Caco-2 (cell line): ENCODE results near the gene TFR2. TPM values are rescaled to one million over a fixed set of nuclear protein-coding genes. Genes with fewer than 3 reads are reported as not detected.

ENCODE experiments used
- BruUV-seq: library from RNA; stranded (reverse); fragments of 400-500 nt; replicated peaks from 2 replicates; lab custom pipeline; 2021; lab: Mats Ljungman, UMichigan
- CTCF ChIA-PET: fragments of 300-600 bp; sonication (Branson Sonifier 250); formaldehyde crosslinking; loops from one replicate; lab custom pipeline; 2022; ENCODE audit warnings: antibody characterized with exemption; lab: Charles Lee
- POLR2A ChIA-PET: fragments of 300-600 bp; sonication (Branson Sonifier 250); formaldehyde crosslinking; loops from one replicate; lab custom pipeline; 2022; ENCODE audit warnings: antibody characterized with exemption; lab: Charles Lee
- DNase-seq, 2 experiments: peaks; one replicate each; pipeline versions ENCODE4 v3.0.0 to v3.0.0-alpha.2; 2020 to 2022
- H3K27me3 ChIP-seq: replicated peaks from 2 replicates; pipeline ENCODE4 v1.6.0; 2011; ENCODE audit warnings: low read length; ENCODE audit not compliant: control insufficient read depth, insufficient read depth
- H3K36me3 ChIP-seq: 2 replicates; pipeline ENCODE4 v1.5.1; 2011; ENCODE audit warnings: low read length; ENCODE audit not compliant: control insufficient read depth, insufficient read depth
- H3K4me1 ChIP-seq: fragments of 250-450 bp; sonication (Bioruptor Pico); 2 replicates; pipeline ENCODE4 v1.5.1; 2020; ENCODE audit warnings: mild to moderate bottlenecking
- H3K4me3 ChIP-seq: 2 replicates; pipeline ENCODE4 v1.5.1; 2011; ENCODE audit warnings: low read depth, mild to moderate bottlenecking, control low read depth, low read length
- H3K9me3 ChIP-seq: fragments of 250-450 bp; sonication (Bioruptor Pico); 2 replicates; pipeline ENCODE4 v1.5.1; 2020; ENCODE audit warnings: mild to moderate bottlenecking, moderate library complexity
- H3K27ac Mint-ChIP-seq: one replicate; pipeline ENCODE4 v1.8.0; 2022; ENCODE audit warnings: mixed read lengths; ENCODE audit not compliant: unreplicated experiment
- H3K27me3 Mint-ChIP-seq: one replicate; pipeline ENCODE4 v1.8.0; 2022; ENCODE audit warnings: mixed read lengths; ENCODE audit not compliant: insufficient read depth, unreplicated experiment
- H3K36me3 Mint-ChIP-seq: one replicate; pipeline ENCODE4 v1.8.0; 2022; ENCODE audit warnings: mild to moderate bottlenecking, mixed read lengths; ENCODE audit not compliant: insufficient read depth, unreplicated experiment
- H3K4me1 Mint-ChIP-seq: one replicate; pipeline ENCODE4 v1.8.0; 2022; ENCODE audit warnings: low read depth, mixed read lengths; ENCODE audit not compliant: unreplicated experiment
- H3K4me3 Mint-ChIP-seq: one replicate; pipeline ENCODE4 v1.8.0; 2022; ENCODE audit warnings: mild to moderate bottlenecking, moderate library complexity, mixed read lengths; ENCODE audit not compliant: unreplicated experiment
- H3K9me3 Mint-ChIP-seq: one replicate; pipeline ENCODE4 v1.8.0; 2022; ENCODE audit warnings: mixed read lengths; ENCODE audit not compliant: unreplicated experiment
- CTCF ChIP-seq, 2 experiments: fragments of 200-600 bp in 1 of 2; IDR thresholded peaks; 1 replicate in 1 of 2; 2 replicates in 1 of 2; pipeline versions ENCODE4 v1.5.1 to v1.8.0; 2011 to 2022; ENCODE audit warnings: antibody characterized with exemption in 1 of 2, control low read depth in 1 of 2, inconsistent platforms in 1 of 2, low read depth in 1 of 2, low read length in 1 of 2, mild to moderate bottlenecking in 1 of 2, moderate library complexity in 1 of 2; ENCODE audit not compliant: insufficient read depth in 1 of 2, severe bottlenecking in 1 of 2, unreplicated experiment in 1 of 2
- intact Hi-C: fragments of 100-400 bp; cut with micrococcal nuclease; formaldehyde crosslinking; loops from one replicate; pipeline ENCODE4 v1.10.0; 2022; ENCODE audit not compliant: unreplicated experiment
- total RNA-seq: library from RNA; stranded (reverse); gene quantifications from 2 replicates; pipeline ENCODE4 v1.2.3, GENCODE V29; 2022

Gene TFR2
- total RNA-seq, 1 experiment from 2014 or later: 9.7 TPM

DNA sequence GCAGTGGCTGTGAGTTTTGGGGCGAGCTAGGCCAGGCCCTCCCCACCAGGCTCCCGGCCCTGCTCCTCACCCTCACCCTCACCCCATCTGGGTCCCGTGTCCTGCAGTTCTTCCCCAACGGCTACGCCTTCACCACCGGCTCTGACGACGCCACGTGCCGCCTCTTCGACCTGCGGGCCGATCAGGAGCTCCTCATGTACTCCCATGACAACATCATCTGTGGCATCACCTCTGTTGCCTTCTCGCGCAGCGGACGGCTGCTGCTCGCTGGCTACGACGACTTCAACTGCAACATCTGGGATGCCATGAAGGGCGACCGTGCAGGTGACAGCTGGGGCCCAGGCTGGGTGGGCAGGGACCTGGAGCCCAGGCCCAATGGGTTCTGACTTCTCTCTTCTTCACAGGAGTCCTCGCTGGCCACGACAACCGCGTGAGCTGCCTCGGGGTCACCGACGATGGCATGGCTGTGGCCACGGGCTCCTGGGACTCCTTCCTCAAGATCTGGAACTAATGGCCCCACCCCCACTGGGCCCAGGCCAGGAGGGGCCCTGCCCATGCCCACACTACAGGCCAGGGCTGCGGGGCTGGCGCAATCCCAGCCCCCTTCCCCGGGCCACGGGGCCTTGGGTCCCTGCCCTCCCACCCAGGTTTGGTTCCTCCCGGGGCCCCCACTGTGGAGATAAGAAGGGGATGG lies 37.1 kb upstream of the TFR2 start:
- Histone ChIP-seq H3K36me3 (peaks cover 11% of the 10 kb centered on the region), H3K4me3 (no peak overlapping the region), H3K27me3 (no peaks in the 10 kb centered on the region), H3K9me3 (no peaks in the 10 kb centered on the region), H3K4me1 (no peaks in the 10 kb centered on the region; the same call in 1 of the 2 replicates)
- TF ChIP-seq CTCF (IDR thresholded peaks at IDR 0.05; ENCODE audit: insufficient read depth in 1 of 2, low read depth in 1 of 2, low read length in 1 of 2, severe bottlenecking in 1 of 2, unreplicated experiment in 1 of 2): no peak
- peaks cover 74% of the 10 kb centered on the region for H3K36me3 Mint-ChIP-seq
- H3K9me3 Mint-ChIP-seq: no peaks in the 10 kb centered on the region
- H3K4me1 Mint-ChIP-seq: peaks cover 6% of the 10 kb centered on the region
- H3K27me3 Mint-ChIP-seq: no peaks in the 10 kb centered on the region
- ChIA-PET POLR2A (no interaction called here), CTCF (no interaction called here)
- no peak overlapping the region for H3K4me3 Mint-ChIP-seq
- intact Hi-C loops: no loop called here
- DNase-seq: no peak
- H3K27ac Mint-ChIP-seq: no peak overlapping the region
- BruUV-seq: TSS peak; percentile 60

DNA sequence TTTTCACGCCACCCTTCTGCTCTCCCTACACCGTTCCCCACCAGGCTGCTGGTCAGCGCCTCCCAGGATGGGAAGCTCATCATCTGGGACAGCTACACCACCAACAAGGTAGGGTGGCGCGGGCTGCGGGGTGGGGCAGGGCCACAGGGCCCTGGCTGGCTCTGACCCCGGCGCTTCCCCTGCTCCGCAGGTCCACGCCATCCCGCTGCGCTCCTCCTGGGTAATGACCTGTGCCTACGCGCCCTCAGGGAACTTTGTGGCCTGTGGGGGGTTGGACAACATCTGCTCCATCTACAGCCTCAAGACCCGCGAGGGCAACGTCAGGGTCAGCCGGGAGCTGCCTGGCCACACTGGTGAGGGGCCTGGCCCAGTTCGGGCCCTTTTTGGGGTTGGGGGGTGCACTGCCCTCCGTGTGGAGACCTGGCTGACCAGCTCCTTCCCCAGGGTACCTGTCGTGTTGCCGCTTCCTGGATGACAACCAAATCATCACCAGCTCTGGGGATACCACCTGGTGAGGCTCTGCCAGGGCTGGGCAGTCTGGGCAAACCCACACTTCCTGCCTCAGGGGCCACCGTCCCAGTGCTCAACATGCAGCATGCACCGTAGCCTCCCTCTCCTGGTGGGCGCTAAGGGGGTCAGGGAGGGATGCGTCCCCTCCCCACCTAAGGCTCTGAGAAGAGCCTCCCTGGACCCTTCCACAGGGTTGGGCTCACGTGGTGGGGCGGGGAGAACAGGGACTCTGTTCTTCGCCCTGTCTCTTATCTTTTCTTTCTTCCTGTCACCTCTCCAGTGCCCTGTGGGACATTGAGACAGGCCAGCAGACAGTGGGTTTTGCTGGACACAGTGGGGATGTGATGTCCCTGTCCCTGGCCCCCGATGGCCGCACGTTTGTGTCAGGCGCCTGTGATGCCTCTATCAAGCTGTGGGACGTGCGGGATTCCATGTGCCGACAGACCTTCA lies 36.2 kb upstream of the TFR2 start:
- BruUV-seq: no TSS peak
- DNase-seq: no peak
- H3K27ac Mint-ChIP-seq: no peak overlapping the region
- Histone ChIP-seq H3K36me3 (peaks cover 11% of the 10 kb centered on the region), H3K4me1 (no peaks in the 10 kb centered on the region; the same call in 1 of the 2 replicates), H3K4me3 (no peak overlapping the region), H3K9me3 (no peaks in the 10 kb centered on the region), H3K27me3 (no peaks in the 10 kb centered on the region)
- peaks cover 73% of the 10 kb centered on the region for H3K36me3 Mint-ChIP-seq
- H3K4me3 Mint-ChIP-seq: peak overlapping the region; percentile 27
- intact Hi-C loops: no loop called here
- no peaks in the 10 kb centered on the region for H3K9me3 Mint-ChIP-seq
- POLR2A ChIA-PET: interaction anchor here (0.5 kb wide), 1 partner anchor 137 kb away, joined by 7 read pairs; no protein-coding TSS in a partner anchor
- peaks cover 6% of the 10 kb centered on the region for H3K4me1 Mint-ChIP-seq
- no peaks in the 10 kb centered on the region for H3K27me3 Mint-ChIP-seq
- TF ChIP-seq CTCF (IDR thresholded peaks at IDR 0.05; ENCODE audit: insufficient read depth in 1 of 2, low read depth in 1 of 2, low read length in 1 of 2, severe bottlenecking in 1 of 2, unreplicated experiment in 1 of 2): no peak
- CTCF ChIA-PET: interaction anchor here (0.9 to 1.1 kb wide), 2 partner anchors 47 to 48 kb away, joined by 3 to 4 read pairs; no protein-coding TSS in a partner anchor
